UCSD-AML1 (cell line): ENCODE measurements around the gene ZNF333.
A peak's percentile ranks its signal among the peaks of the same experiment; 100 is the strongest.
"Not testable (repeated sequence)": the region's sequence is repeated elsewhere in the genome, so short reads cannot be mapped to it uniquely, and the experiment has no call there.

Experiments used
- DNase-seq: peaks from one replicate; lab custom pipeline; 2025; ENCODE audit not compliant: unreplicated experiment; lab: John Stamatoyannopoulos, UW

Gene ZNF333

GRCh38 chr19:14765841-14766240, 76.0 kb downstream of the ZNF333 start:
- DNase-seq, result not testable (repeated sequence)

GRCh38 chr19:14767466-14767971, 77.7 kb downstream of the ZNF333 start:
- no peak for DNase-seq

GRCh38 chr19:14768001-14768400, 78.2 kb downstream of the ZNF333 start:
- DNase-seq, result no peak

GRCh38 chr19:14769201-14769600, 79.4 kb downstream of the ZNF333 start:
- no peak for DNase-seq

GRCh38 chr19:14770136-14770535, 80.3 kb downstream of the ZNF333 start:
- no peak for DNase-seq

GRCh38 chr19:14770944-14771839, 81.3 kb downstream of the ZNF333 start:
- no peak for DNase-seq

GRCh38 chr19:14772467-14772866, 82.6 kb downstream of the ZNF333 start:
- DNase-seq, result no peak

- DNase-seq, result no peak
Measured at GRCh38 chr19:14772995-14773394, 83.1 kb downstream of the ZNF333 start.

- DNase-seq, result not testable (repeated sequence)
Measured at GRCh38 chr19:14773722-14774121, 83.9 kb downstream of the ZNF333 start.

- DNase-seq, result no peak
Measured at GRCh38 chr19:14774373-14774772, 84.5 kb downstream of the ZNF333 start.

GRCh38 chr19:14775326-14775725, 85.5 kb downstream of the ZNF333 start:
- DNase-seq, result not testable (repeated sequence)

- DNase-seq, result peak; percentile 62
Measured at GRCh38 chr19:14775869-14776586, 86.2 kb downstream of the ZNF333 start.

GRCh38 chr19:14777645-14778044, 87.8 kb downstream of the ZNF333 start:
- DNase-seq, result not testable (repeated sequence)

- not testable (repeated sequence) for DNase-seq
Measured at GRCh38 chr19:14778110-14778845, 88.4 kb downstream of the ZNF333 start, which contains the start of gene ADGRE2. Gene ADGRE2, minus strand, starts transcription at chr19:14778560. Its CDS starts 1,804 bp downstream, at chr19:14776756.

GRCh38 chr19:14779151-14779550, 89.3 kb downstream of the ZNF333 start:
- no peak for DNase-seq

- DNase-seq, result not testable (repeated sequence)
Measured at GRCh38 chr19:14780622-14781225, 90.9 kb downstream of the ZNF333 start.

- DNase-seq, result not testable (repeated sequence)
Measured at GRCh38 chr19:14781713-14782536, 92.1 kb downstream of the ZNF333 start.

GRCh38 chr19:14782626-14783409, 93.0 kb downstream of the ZNF333 start:
- DNase-seq, result no peak
